Calu3 (cell line): ENCODE measurements around the gene TXNL1. TPM values are rescaled to one million over a fixed set of nuclear protein-coding genes. Genes with fewer than 3 reads are reported as not detected.
"Not testable (repeated sequence)": the region's sequence is repeated elsewhere in the genome, so short reads cannot be mapped to it uniquely, and the experiment has no call there.

Experiments
- BruUV-seq: library from RNA; stranded (reverse); fragments of 400-500 nt; replicated peaks from 2 replicates; lab custom pipeline; 2021; lab: Mats Ljungman, UMichigan
- CTCF ChIA-PET: fragments of 300-600 bp; sonication (Branson Sonifier 250); formaldehyde crosslinking; loops from one replicate; lab custom pipeline; 2022; ENCODE audit warnings: antibody characterized with exemption; lab: Charles Lee
- DNase-seq: peaks from one replicate; pipeline ENCODE4 v3.0.0; 2022
- H3K27ac Mint-ChIP-seq: one replicate; pipeline ENCODE4 v1.8.0; 2022; ENCODE audit warnings: mixed read lengths; ENCODE audit not compliant: unreplicated experiment
- H3K27me3 Mint-ChIP-seq: one replicate; pipeline ENCODE4 v1.8.0; 2022; ENCODE audit warnings: mixed read lengths; ENCODE audit not compliant: unreplicated experiment
- H3K36me3 Mint-ChIP-seq: one replicate; pipeline ENCODE4 v1.8.0; 2022; ENCODE audit warnings: mild to moderate bottlenecking, moderate library complexity, mixed read lengths; ENCODE audit not compliant: insufficient read depth, unreplicated experiment
- H3K4me1 Mint-ChIP-seq: one replicate; pipeline ENCODE4 v1.8.0; 2022; ENCODE audit warnings: mild to moderate bottlenecking, low read depth, mixed read lengths; ENCODE audit not compliant: unreplicated experiment
- H3K4me3 Mint-ChIP-seq: one replicate; pipeline ENCODE4 v1.8.0; 2022; ENCODE audit warnings: mild to moderate bottlenecking, low read depth, moderate library complexity, mixed read lengths; ENCODE audit not compliant: unreplicated experiment
- H3K9me3 Mint-ChIP-seq: one replicate; pipeline ENCODE4 v1.8.0; 2022; ENCODE audit warnings: low read depth, mixed read lengths; ENCODE audit not compliant: unreplicated experiment
- CTCF ChIP-seq: fragments of 200-600 bp; IDR thresholded peaks from one replicate; pipeline ENCODE4 v1.8.0; 2022; ENCODE audit warnings: antibody characterized with exemption; ENCODE audit not compliant: unreplicated experiment
- intact Hi-C: fragments of 100-400 bp; cut with micrococcal nuclease; formaldehyde crosslinking; loops from one replicate; pipeline ENCODE4 v1.10.0; 2022; ENCODE audit not compliant: unreplicated experiment
- total RNA-seq: library from RNA; stranded (reverse); gene quantifications from 2 replicates; pipeline ENCODE4 v1.2.3, GENCODE V29; 2022

The TXNL1 gene
- total RNA-seq, 1 experiment from 2014 or later: 98.1 TPM

GRCh38 chr18:56575819-56576663 lies 62.4 kb downstream of the TXNL1 start:
- peak; percentile 67 for TF ChIP-seq CTCF
- Mint-ChIP-seq H3K9me3 (no peaks in the 10 kb centered on the region), H3K27ac (no peak overlapping the region), H3K4me3 (no peak overlapping the region), H3K4me1 (no peaks in the 10 kb centered on the region), H3K36me3 (no peaks in the 10 kb centered on the region), H3K27me3 (no peaks in the 10 kb centered on the region)
- CTCF ChIA-PET: no interaction called here
- intact Hi-C loops: loop anchor here (1.0 to 10.0 kb wide), 4 partner anchors 218 to 1341 kb away; no protein-coding TSS in a partner anchor
- peak; percentile 40 for DNase-seq
- no TSS peak for BruUV-seq

GRCh38 chr18:56574861-56575260 lies 63.5 kb downstream of the TXNL1 start:
- Mint-ChIP-seq H3K9me3 (no peaks in the 10 kb centered on the region), H3K27me3 (no peaks in the 10 kb centered on the region)
- CTCF ChIA-PET: no interaction called here

GRCh38 chr18:56572267-56572666 lies 66.1 kb downstream of the TXNL1 start:
- intact Hi-C loops: loop anchor here (10.0 kb wide), 1 partner anchor 1337 kb away; no protein-coding TSS in a partner anchor
- H3K4me1 Mint-ChIP-seq, H3K36me3 Mint-ChIP-seq, BruUV-seq, H3K27ac Mint-ChIP-seq, H3K27me3 Mint-ChIP-seq, DNase-seq, H3K4me3 Mint-ChIP-seq, H3K9me3 Mint-ChIP-seq: not testable (repeated sequence)
- CTCF ChIA-PET: interaction anchor here (0.9 kb wide), 1 partner anchor 10 kb away, joined by 3 read pairs; no protein-coding TSS in a partner anchor

More at GRCh38 chr18:56574861-56575260, 63.5 kb downstream of the TXNL1 start:
- no TSS peak for BruUV-seq
- no peak overlapping the region for H3K27ac Mint-ChIP-seq
- intact Hi-C loops: loop anchor here (5.0 to 10.0 kb wide), 2 partner anchors 1233 to 1340 kb away; no protein-coding TSS in a partner anchor
- no peak overlapping the region for H3K4me3 Mint-ChIP-seq
- no peaks in the 10 kb centered on the region for H3K4me1 Mint-ChIP-seq
- TF ChIP-seq CTCF: no peak
- DNase-seq: no peak
- H3K36me3 Mint-ChIP-seq: no peaks in the 10 kb centered on the region

- CTCF ChIA-PET: no interaction called here
- BruUV-seq: no TSS peak
- H3K27me3 Mint-ChIP-seq: no peaks in the 10 kb centered on the region
- no peak for DNase-seq
- H3K4me3 Mint-ChIP-seq: no peak overlapping the region
- H3K9me3 Mint-ChIP-seq: no peaks in the 10 kb centered on the region
- intact Hi-C loops: loop anchor here (10.0 kb wide), 1 partner anchor 1336 kb away; no protein-coding TSS in a partner anchor
- TF ChIP-seq CTCF: no peak
- H3K27ac Mint-ChIP-seq: no peak overlapping the region
- peaks cover under 1% of the 10 kb centered on the region for H3K4me1 Mint-ChIP-seq
- H3K36me3 Mint-ChIP-seq: no peaks in the 10 kb centered on the region
These were observed 67.4 kb downstream of the TXNL1 start for GRCh38 chr18:56570978-56571377.
